GM06990 (cell line): ENCODE data around the gene LMO3.

Source experiments
- DNase-seq: peaks from one replicate; pipeline ENCODE4 v3.0.0-alpha.2; 2011; ENCODE audit not compliant: insufficient read length; ENCODE audit errors: extremely low read depth
- H3K27me3 ChIP-seq: replicated peaks from 2 replicates; pipeline ENCODE4 v1.6.0; 2011; ENCODE audit warnings: low read length; ENCODE audit not compliant: control insufficient read depth, insufficient read depth
- H3K36me3 ChIP-seq: 2 replicates; pipeline ENCODE4 v1.5.1; 2011; ENCODE audit warnings: low read length; ENCODE audit not compliant: control insufficient read depth, insufficient read depth
- H3K4me3 ChIP-seq: replicated peaks from 2 replicates; pipeline ENCODE4 v1.5.1; 2011; ENCODE audit warnings: low read depth, mild to moderate bottlenecking, control low read depth, low read length
- TF ChIP-seq, protein P1 (sequence below): IDR thresholded peaks from 2 replicates; pipeline ENCODE4 v1.5.1; 2011; ENCODE audit warnings: low read length, control low read depth, mild to moderate bottlenecking, inconsistent platforms; ENCODE audit not compliant: insufficient read depth, poor library complexity, severe bottlenecking

Gene LMO3

GRCh38 chr12:16579041-16579440 lies 26.9 kb downstream of the LMO3 start:
- Histone ChIP-seq H3K27me3 (no peaks in the 10 kb centered on the region), H3K4me3 (no peak overlapping the region), H3K36me3 (no peaks in the 10 kb centered on the region)
- DNase-seq: no peak
- TF ChIP-seq, protein P1, sequence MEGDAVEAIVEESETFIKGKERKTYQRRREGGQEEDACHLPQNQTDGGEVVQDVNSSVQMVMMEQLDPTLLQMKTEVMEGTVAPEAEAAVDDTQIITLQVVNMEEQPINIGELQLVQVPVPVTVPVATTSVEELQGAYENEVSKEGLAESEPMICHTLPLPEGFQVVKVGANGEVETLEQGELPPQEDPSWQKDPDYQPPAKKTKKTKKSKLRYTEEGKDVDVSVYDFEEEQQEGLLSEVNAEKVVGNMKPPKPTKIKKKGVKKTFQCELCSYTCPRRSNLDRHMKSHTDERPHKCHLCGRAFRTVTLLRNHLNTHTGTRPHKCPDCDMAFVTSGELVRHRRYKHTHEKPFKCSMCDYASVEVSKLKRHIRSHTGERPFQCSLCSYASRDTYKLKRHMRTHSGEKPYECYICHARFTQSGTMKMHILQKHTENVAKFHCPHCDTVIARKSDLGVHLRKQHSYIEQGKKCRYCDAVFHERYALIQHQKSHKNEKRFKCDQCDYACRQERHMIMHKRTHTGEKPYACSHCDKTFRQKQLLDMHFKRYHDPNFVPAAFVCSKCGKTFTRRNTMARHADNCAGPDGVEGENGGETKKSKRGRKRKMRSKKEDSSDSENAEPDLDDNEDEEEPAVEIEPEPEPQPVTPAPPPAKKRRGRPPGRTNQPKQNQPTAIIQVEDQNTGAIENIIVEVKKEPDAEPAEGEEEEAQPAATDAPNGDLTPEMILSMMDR: no peak

DNA sequence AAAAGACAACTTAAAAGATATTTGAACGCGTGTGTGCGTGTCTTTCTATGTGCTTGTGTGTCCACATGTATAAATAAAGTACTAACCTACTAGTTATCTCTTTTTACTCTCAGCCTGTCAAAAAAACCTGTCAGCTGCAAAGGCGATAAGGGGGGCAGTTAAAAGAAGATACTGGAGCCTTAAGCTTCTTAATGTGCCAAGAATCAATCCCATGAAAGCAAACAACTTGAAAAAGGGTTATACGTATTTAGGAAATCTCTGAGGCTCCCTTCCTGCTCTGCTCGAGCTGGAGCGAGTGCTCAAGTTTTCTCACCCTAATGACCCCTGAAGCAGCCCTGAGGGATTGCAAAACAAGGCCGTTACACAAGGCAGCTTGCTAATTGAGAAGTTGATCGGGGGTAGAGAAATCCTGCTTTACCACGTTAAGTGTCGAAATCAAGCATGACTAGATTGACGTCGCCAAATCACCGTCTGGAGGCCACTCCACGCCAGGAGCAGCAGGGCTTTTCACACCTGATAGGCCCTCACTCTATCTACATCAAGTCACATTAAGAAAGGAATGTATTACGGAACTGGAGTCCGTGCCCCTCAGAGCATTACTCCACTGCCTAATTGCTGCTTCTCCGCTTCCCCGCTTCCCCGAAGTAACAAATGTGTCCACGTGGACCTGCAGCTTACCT lies 32.4 kb downstream of the LMO3 start:
- TF ChIP-seq, protein P1: no peak
- Histone ChIP-seq H3K36me3 (no peaks in the 10 kb centered on the region), H3K27me3 (no peaks in the 10 kb centered on the region), H3K4me3 (no peak overlapping the region)
- no peak for DNase-seq

DNA sequence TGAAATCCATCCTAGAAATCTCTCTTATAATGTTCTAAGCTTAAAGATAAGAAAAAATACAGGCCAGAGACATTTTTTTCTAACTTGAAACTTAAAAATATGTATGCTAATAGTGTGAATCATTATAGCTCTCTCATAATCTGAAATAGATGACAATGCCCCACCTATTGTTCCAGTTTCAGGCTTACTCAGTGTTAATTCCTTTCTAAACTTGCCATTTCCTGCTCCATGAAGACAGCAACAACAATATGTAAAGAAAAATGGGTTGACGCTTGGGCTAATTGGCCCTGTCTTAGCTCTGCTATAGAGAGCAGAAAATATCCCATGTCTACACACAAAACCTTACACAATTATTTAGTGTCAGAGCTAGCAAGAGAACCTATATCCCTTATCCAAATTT lies 37.1 kb downstream of the LMO3 start:
- Histone ChIP-seq H3K27me3 (no peaks in the 10 kb centered on the region), H3K36me3 (no peaks in the 10 kb centered on the region), H3K4me3 (no peak overlapping the region)
- TF ChIP-seq, protein P1: no peak
- DNase-seq: peak; percentile 15

DNA sequence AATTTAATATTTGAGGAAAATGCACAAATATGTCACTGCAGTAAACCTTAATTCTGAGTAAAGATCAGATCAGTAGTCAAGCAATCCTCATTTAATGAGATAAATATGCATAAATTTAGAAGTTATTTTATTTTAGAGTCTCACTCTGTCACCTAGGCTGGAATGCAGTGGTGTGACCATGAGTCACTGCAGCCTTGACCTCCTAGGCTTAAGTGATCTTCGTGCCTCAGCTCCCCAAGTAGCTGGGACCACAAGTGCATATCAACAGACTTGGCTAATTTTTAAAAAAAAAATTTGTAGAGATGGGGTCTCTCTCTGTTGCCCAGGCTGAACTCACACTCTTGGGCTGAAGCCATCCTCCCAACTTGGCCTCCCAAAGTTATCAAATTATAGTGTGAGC lies 41.3 kb downstream of the LMO3 start:
- no peaks in the 10 kb centered on the region for H3K27me3 ChIP-seq
- H3K36me3 ChIP-seq: no peaks in the 10 kb centered on the region
- no peak for DNase-seq
- TF ChIP-seq, protein P1: no peak
- no peak overlapping the region for H3K4me3 ChIP-seq

DNA sequence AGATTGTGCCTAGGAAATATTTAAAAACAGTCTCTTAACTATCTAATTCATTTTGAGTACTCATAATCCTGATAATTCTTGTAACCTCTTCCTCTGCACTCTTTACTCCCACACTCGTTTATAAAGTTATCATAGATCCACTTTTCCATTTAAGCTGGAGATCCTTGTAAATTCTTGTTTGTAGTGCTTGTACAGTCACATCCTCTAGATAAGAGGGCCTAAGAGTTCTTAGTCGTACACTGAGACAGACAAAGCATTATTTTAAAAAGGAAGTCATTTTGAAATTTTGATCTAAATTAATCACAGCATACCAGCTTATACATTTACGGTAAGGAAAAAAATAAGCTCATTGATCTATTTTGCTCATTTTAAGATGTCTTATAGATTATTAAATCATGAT lies 42.5 kb downstream of the LMO3 start:
- no peak for DNase-seq
- no peaks in the 10 kb centered on the region for H3K36me3 ChIP-seq

More for the DNA sequence above, 42.5 kb downstream of the LMO3 start:
- no peaks in the 10 kb centered on the region for H3K27me3 ChIP-seq
- H3K4me3 ChIP-seq: no peak overlapping the region
- TF ChIP-seq, protein P1: no peak
